ENCODE data around the gene ARHGEF7.

The ARHGEF7 gene

GRCh38 chr13:111111376-111111937 lies 3.7 kb upstream of the ARHGEF7 start:
- no peak for DNase-seq (ENCODE audit: low read depth)

GRCh38 chr13:111112196-111112595 lies 2.9 kb upstream of the ARHGEF7 start:
- no peak for DNase-seq (ENCODE audit: low read depth)

- peak; percentile 27 for DNase-seq (ENCODE audit: low read depth)
These were observed 599 bp upstream of the ARHGEF7 start for GRCh38 chr13:111114362-111115060.

GRCh38 chr13:111115965-111116521 lies 933 bp downstream of the ARHGEF7 start:
- peak; percentile 18 for DNase-seq (ENCODE audit: low read depth)

- no peak for DNase-seq (ENCODE audit: low read depth)
These were observed 1.7 kb downstream of the ARHGEF7 start for GRCh38 chr13:111116856-111117255.

GRCh38 chr13:111117289-111117688 lies 2.2 kb downstream of the ARHGEF7 start:
- DNase-seq (ENCODE audit: low read depth), result no peak

GRCh38 chr13:111117961-111118360 lies 2.9 kb downstream of the ARHGEF7 start:
- no peak for DNase-seq (ENCODE audit: low read depth)

GRCh38 chr13:111118898-111119607 lies 3.9 kb downstream of the ARHGEF7 start:
- no peak for DNase-seq (ENCODE audit: low read depth)

- DNase-seq (ENCODE audit: low read depth), result no peak
These were observed 4.9 kb downstream of the ARHGEF7 start for GRCh38 chr13:111119966-111120365.

GRCh38 chr13:111120422-111120821 lies 5.3 kb downstream of the ARHGEF7 start:
- no peak for DNase-seq (ENCODE audit: low read depth)

- no peak for DNase-seq (ENCODE audit: low read depth)
These were observed 5.8 kb downstream of the ARHGEF7 start for GRCh38 chr13:111120913-111121312.

- no peak for DNase-seq (ENCODE audit: low read depth)
These were observed 6.4 kb downstream of the ARHGEF7 start for GRCh38 chr13:111121506-111121905.

GRCh38 chr13:111122056-111122455 lies 6.9 kb downstream of the ARHGEF7 start:
- peak; percentile 5 for DNase-seq (ENCODE audit: low read depth)

- no peak for DNase-seq (ENCODE audit: low read depth)
These were observed 7.5 kb downstream of the ARHGEF7 start for GRCh38 chr13:111122631-111123030.

- DNase-seq (ENCODE audit: low read depth), result no peak
These were observed 8.1 kb downstream of the ARHGEF7 start for GRCh38 chr13:111123221-111123620.

GRCh38 chr13:111123649-111124048 lies 8.5 kb downstream of the ARHGEF7 start:
- DNase-seq (ENCODE audit: low read depth), result no peak

GRCh38 chr13:111126509-111126908 lies 11.4 kb downstream of the ARHGEF7 start:
- DNase-seq (ENCODE audit: low read depth), result no peak

- no peak for DNase-seq (ENCODE audit: low read depth)
These were observed 14.5 kb downstream of the ARHGEF7 start for GRCh38 chr13:111129465-111130115.

- DNase-seq (ENCODE audit: low read depth), result no peak
These were observed 15.0 kb downstream of the ARHGEF7 start for GRCh38 chr13:111130116-111130508.

- no peak for DNase-seq (ENCODE audit: low read depth)
These were observed 15.9 kb downstream of the ARHGEF7 start for GRCh38 chr13:111131048-111131447.

GRCh38 chr13:111131611-111132010 lies 16.5 kb downstream of the ARHGEF7 start:
- DNase-seq (ENCODE audit: low read depth), result no peak

- no peak for DNase-seq (ENCODE audit: low read depth)
These were observed 17.8 kb downstream of the ARHGEF7 start for GRCh38 chr13:111132948-111133347.

- no peak for DNase-seq (ENCODE audit: low read depth)
These were observed 24.3 kb downstream of the ARHGEF7 start for GRCh38 chr13:111139452-111139851.
